Right lobe of liver (tissue), 6 donors: ENCODE data around the gene POU6F1. TPM values are rescaled to one million over a fixed set of nuclear protein-coding genes. Genes with fewer than 3 reads are reported as not detected.
"Not testable (repeated sequence)": the region's sequence is repeated elsewhere in the genome, so short reads cannot be mapped to it uniquely, and the experiment has no call there.

Experiments
- ATAC-seq, 4 donors: fragments of 200-7000 bp; cut with Tn5 transposase; one replicate each; pipeline ENCODE4 v1.9.1; 2020; ENCODE audit warnings: mild to moderate bottlenecking in 4 of 4, moderate library complexity in 4 of 4
- DNase-seq, 3 donors: peaks; one replicate each; pipeline ENCODE4 v3.0.0-alpha.2; 2020
- H3K27ac ChIP-seq, 3 donors: fragments of 200-600 bp; one replicate each; pipeline ENCODE4 v1.8.0; 2022
- H3K27me3 ChIP-seq, 2 donors: fragments of 200-600 bp; one replicate each; pipeline ENCODE4 v1.8.0; 2022
- H3K36me3 ChIP-seq, 4 donors: fragments of 200-600 bp; sonication (generic) in 1 of 4; one replicate each; pipeline versions ENCODE4 v1.5.1 to v1.8.0; 2017 to 2022; ENCODE audit warnings: control low read depth in 1 of 4
- H3K4me1 ChIP-seq, 4 donors: fragments of 200-600 bp; sonication (generic) in 1 of 4; one replicate each; pipeline versions ENCODE4 v1.5.1 to v1.8.0; 2017 to 2022; ENCODE audit warnings: control low read depth in 1 of 4
- H3K4me3 ChIP-seq, 3 donors: fragments of 200-600 bp; one replicate each; pipeline ENCODE4 v1.8.0; 2022
- H3K9me3 ChIP-seq, 4 donors: fragments of 200-600 bp; sonication (generic) in 1 of 4; one replicate each; pipeline versions ENCODE4 v1.5.1 to v1.8.0; 2017 to 2022; ENCODE audit warnings: control low read depth in 1 of 4
- CTCF ChIP-seq, 4 donors: fragments of 200-600 bp in 3 of 4; fragments of 450-650 bp in 1 of 4; IDR thresholded peaks; one replicate each; pipeline versions ENCODE4 v1.5.1 to v1.8.0; 2016 to 2022; ENCODE audit warnings: antibody characterized with exemption in 4 of 4, mild to moderate bottlenecking in 2 of 4
- POLR2A ChIP-seq: fragments of 450-650 bp; IDR thresholded peaks from one replicate; pipeline ENCODE4 v1.6.1; 2017; ENCODE audit warnings: antibody characterized with exemption, mild to moderate bottlenecking
- WGBS: methylation state at CpG from one replicate; pipeline ENCODE4 v1.1.6; 2018; ENCODE audit warnings: low coverage, low lambda C conversion rate; ENCODE audit not compliant: insufficient coverage; ENCODE audit errors: missing lambda C conversion rate; 5-methylcytosine and 5-hydroxymethylcytosine counted together
- intact Hi-C, 2 donors: fragments of 100-400 bp; cut with DNase I; formaldehyde crosslinking; loops; one replicate each; pipeline versions ENCODE4 v1.11.2 to v1.14.1; 2022
- long read RNA-seq: library from polyadenylated mRNA; unstranded; transcript quantifications from one replicate; pipeline ENCODE4 v2.0.0, GENCODE V29; 2019
- total RNA-seq, 6 experiments: library from RNA; depleted of rRNA in 2 of 6; stranded (reverse); fragments of >200 nt in 2 of 6; fragmentation: NEBNext Ultra II Directional in 3 of 6; extraction: Animal tissue kit (Norgen Biotek cat#: 25700) in 3 of 6; gene quantifications; one replicate each; pipeline versions ENCODE4 v1.1.0 to v1.2.4, GENCODE V29; 2016 to 2023
- donor health status: DM: no; HTN: yes; CAD: no.
- donor health status: DM: no; HTN: no; CAD: no.
- donor health status: DM: no; HTN: no; CAD: no.
- donor health status: DM: no; HTN: yes; CAD: no.
- donor health status: DM: no; HTN: yes; CAD: no.

POU6F1 gene
- 1 to 10 TPM; 2.5 to 7.0 (median 3.6) TPM for total RNA-seq
- long read RNA-seq, result 0 reads

- no peaks in the 10 kb centered on the region for H3K36me3 ChIP-seq
- DNase-seq (peak; percentile 70 to 73 (median 71)), ATAC-seq (peak; percentile 84 to 86 (median 84))
- 2% methylated on average over 22 of the region's 35 CpGs for whole genome bisulfite sequencing
- H3K4me3 ChIP-seq, result peak within 1 kb of the TSS; percentile 75 to 83 (median 75)
- H3K4me1 ChIP-seq, result peaks cover 0 to 14% (median 3%) of the 10 kb centered on the region in 4 donors
- no peaks in the 10 kb centered on the region for H3K9me3 ChIP-seq
- intact Hi-C loops, result no loop called here
- H3K27me3 ChIP-seq, result no peaks in the 10 kb centered on the region
- peak within 1 kb of the TSS; percentile 77 to 92 (median 87) for H3K27ac ChIP-seq
- TF ChIP-seq CTCF (IDR thresholded peaks at IDR 0.05) (peak; percentile 42 to 48 (median 46)), POLR2A (peak; percentile 23)
Measured at GRCh38 chr12:51217968-51218606, at the start of gene POU6F1. Gene POU6F1, minus strand, starts transcription at chr12:51218062. Its CDS starts 11,226 bp downstream, at chr12:51206836.

- TF ChIP-seq POLR2A (no peak), CTCF (IDR thresholded peaks at IDR 0.05) (no peak)
- H3K4me3 ChIP-seq, result no peak overlapping the region
- peaks cover 0 to 6% (median 0%) of the 10 kb centered on the region in 4 donors for H3K4me1 ChIP-seq
- no peak for DNase-seq
- H3K36me3 ChIP-seq, result no peaks in the 10 kb centered on the region
- no peaks in the 10 kb centered on the region for H3K27me3 ChIP-seq
- no peak for ATAC-seq
- intact Hi-C loops, result no loop called here
- H3K27ac ChIP-seq, result no peak overlapping the region
- H3K9me3 ChIP-seq, result no peaks in the 10 kb centered on the region
Measured at GRCh38 chr12:51265024-51265423, 47.2 kb upstream of the POU6F1 start.

GRCh38 chr12:51264297-51264696 is 46.4 kb upstream of the POU6F1 start:
- no peak for ATAC-seq
- no peaks in the 10 kb centered on the region for H3K36me3 ChIP-seq
- WGBS, result 95% methylated on average over 3 of the region's 5 CpGs
- no peak overlapping the region for H3K4me3 ChIP-seq
- H3K4me1 ChIP-seq, result peaks cover 0 to 5% (median 0%) of the 10 kb centered on the region in 4 donors
- no peak for TF ChIP-seq POLR2A
- no peaks in the 10 kb centered on the region for H3K27me3 ChIP-seq
- H3K9me3 ChIP-seq, result no peaks in the 10 kb centered on the region
- no peak for DNase-seq
- intact Hi-C loops, result no loop called here
- H3K27ac ChIP-seq, result no peak overlapping the region

GRCh38 chr12:51263341-51263740 is 45.5 kb upstream of the POU6F1 start:
- Histone ChIP-seq H3K9me3 (no peaks in the 10 kb centered on the region), H3K27me3 (no peaks in the 10 kb centered on the region), H3K27ac (no peak overlapping the region), H3K4me1 (no peaks in the 10 kb centered on the region), H3K4me3 (no peak overlapping the region), H3K36me3 (no peaks in the 10 kb centered on the region)
- ATAC-seq (no peak), DNase-seq (no peak)
- 97% methylated on average over 3 of the region's 3 CpGs for WGBS
- intact Hi-C loops, result no loop called here
- TF ChIP-seq POLR2A, result no peak
- no peak for TF ChIP-seq CTCF (IDR thresholded peaks at IDR 0.05)

- peak in 1 of 3 donors; percentile 37 for DNase-seq
- H3K27me3 ChIP-seq, result no peaks in the 10 kb centered on the region
- H3K36me3 ChIP-seq, result no peaks in the 10 kb centered on the region
- TF ChIP-seq CTCF (IDR thresholded peaks at IDR 0.05) (peak; percentile 22 to 42 (median 30)), POLR2A (no peak)
- H3K27ac ChIP-seq, result no peak overlapping the region
- no peak overlapping the region for H3K4me3 ChIP-seq
- intact Hi-C loops, result no loop called here
- ATAC-seq, result peak; percentile 44 to 79 (median 59)
- 43% methylated on average over 7 of the region's 7 CpGs for WGBS
- H3K4me1 ChIP-seq, result no peaks in the 10 kb centered on the region
- H3K9me3 ChIP-seq, result no peaks in the 10 kb centered on the region
Measured at GRCh38 chr12:51262758-51263177, 44.9 kb upstream of the POU6F1 start.

- intact Hi-C loops, ATAC-seq, H3K27ac ChIP-seq, DNase-seq, H3K27me3 ChIP-seq, H3K9me3 ChIP-seq, H3K36me3 ChIP-seq, H3K4me1 ChIP-seq, H3K4me3 ChIP-seq: not testable (repeated sequence)
- WGBS, result 100% methylated on average over 1 of the region's 1 CpG
Measured at GRCh38 chr12:51259600-51259999, 41.7 kb upstream of the POU6F1 start.
